ENCODE measurements around the gene CTNNA1. TPM values are rescaled to one million over a fixed set of nuclear protein-coding genes. Genes with fewer than 3 reads are reported as not detected.

CTNNA1 gene
- total and polyA plus RNA-seq, 2 of the 8 experiments (the other 6 are each of a cell fraction or from before 2014, with no cell fraction given), result 115 to 349 TPM

DNA sequence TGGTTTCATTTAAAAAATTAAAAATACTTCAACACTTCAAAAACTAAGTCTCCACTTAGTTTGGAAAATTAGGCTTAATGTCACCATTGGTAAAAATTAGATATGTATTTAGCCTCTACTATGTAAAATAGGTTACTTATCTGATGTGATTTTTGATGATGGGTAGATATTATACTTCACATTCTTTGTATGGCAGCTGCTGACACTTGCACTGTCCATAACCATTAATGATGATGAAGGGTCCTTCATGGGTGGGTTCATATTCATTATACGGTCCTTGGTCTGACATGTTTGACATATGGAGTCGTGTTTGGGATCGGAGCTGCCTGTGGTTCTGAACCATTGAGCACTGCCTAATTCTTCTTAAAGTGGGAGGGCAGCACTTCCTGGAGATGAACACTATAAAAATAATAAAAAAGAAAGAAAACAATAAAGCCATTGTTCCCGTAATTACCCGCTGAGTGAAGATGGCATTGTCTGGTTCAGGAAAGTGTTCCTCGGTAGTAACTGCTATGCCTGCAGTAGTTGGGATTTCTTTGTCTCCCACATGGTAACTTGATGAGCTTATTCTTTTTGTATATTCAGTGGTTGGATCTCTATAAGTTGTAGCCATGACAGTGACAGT is 119.7 kb downstream of the CTNNA1 start:
- H3K9ac ChIP-seq (replicated peaks in 1 of 4; ENCODE audit: extremely low read depth in 1 of 4, low read depth in 3 of 4, low read length in 3 of 4), result no peak overlapping the region; a peak in 1 of 7 replicates
- no peaks in the 10 kb centered on the region for H3K23me2 ChIP-seq (ENCODE audit: low read depth, low read length)
- no peak overlapping the region for H3K4me3 ChIP-seq (ENCODE audit: extremely low read depth in 1 of 4, insufficient read depth in 2 of 4, low read depth in 3 of 4, low read length in 4 of 4)
- no peaks in the 10 kb centered on the region for H3K27me3 ChIP-seq (replicated peaks in 1 of 4; ENCODE audit: control insufficient read depth in 3 of 4, extremely low read depth in 1 of 4, insufficient read depth in 3 of 4, low read length in 3 of 4)
- DNase-seq (ENCODE audit: low read depth in 1 of 2, low spot score in 2 of 2), result no peak
- ChIA-PET CTCF (ENCODE audit: partially characterized antibody) (interaction anchor here (0.6 to 3.2 kb wide), 7 partner anchors 8 to 389 kb away, joined by 3 to 11 read pairs (median 3); no protein-coding TSS in a partner anchor), POLR2A (ENCODE audit: partially characterized antibody) (interaction anchor here (1.5 kb wide), 1 partner anchor 9 kb away, joined by 5 read pairs; no protein-coding TSS in a partner anchor)
- no peaks in the 10 kb centered on the region for H4K20me1 ChIP-seq (replicated peaks in 1 of 2; ENCODE audit: control insufficient read depth in 1 of 2, insufficient read depth in 2 of 2, low read length in 2 of 2)
- H3K4ac ChIP-seq (replicated peaks; ENCODE audit: insufficient read length, low read depth, low read length), result no peak overlapping the region
- H2AFZ ChIP-seq (ENCODE audit: low read length), result no peak overlapping the region
- H4K5ac ChIP-seq (ENCODE audit: insufficient read length, low read depth, low read length), result no peak overlapping the region
- H3K4me2 ChIP-seq (ENCODE audit: insufficient read depth in 1 of 2, low read depth in 2 of 2, low read length in 2 of 2), result no peak overlapping the region
- no peak overlapping the region for H3K14ac ChIP-seq (ENCODE audit: insufficient read length)
- H2AK5ac ChIP-seq (ENCODE audit: low read depth, low read length), result no peak overlapping the region
- H2BK5ac ChIP-seq (ENCODE audit: low read depth, low read length), result no peak overlapping the region
- H3K4me1 ChIP-seq (replicated peaks in 1 of 4; ENCODE audit: control insufficient read depth in 3 of 4, insufficient read depth in 4 of 4, low read length in 3 of 4), result peaks cover 3 to 28% (median 20%) of the 10 kb centered on the region in 4 experiments; a peak in 5 of 7 replicates
- H3K56ac ChIP-seq (replicated peaks; ENCODE audit: insufficient read length, low read depth, low read length), result no peak overlapping the region
- H3K9me3 ChIP-seq (ENCODE audit: insufficient read depth in 2 of 2, low read depth in 1 of 2, low read length in 1 of 2), result no peaks in the 10 kb centered on the region
- H2BK15ac ChIP-seq (ENCODE audit: low read length), result no peak overlapping the region
- H2BK12ac ChIP-seq (ENCODE audit: low read depth, low read length), result no peak overlapping the region
- no peak overlapping the region for H3K18ac ChIP-seq (ENCODE audit: extremely low read depth, low read length)
- H3K27ac ChIP-seq (ENCODE audit: low read depth, low read length), result no peak overlapping the region
- H2BK20ac ChIP-seq (ENCODE audit: low read length), result no peak overlapping the region
- H3K79me2 ChIP-seq (ENCODE audit: control insufficient read depth in 1 of 2, insufficient read depth in 2 of 2, low read length in 2 of 2), result peaks cover 0 to 75% of the 10 kb centered on the region in 2 experiments
- H3K23ac ChIP-seq (ENCODE audit: insufficient read length), result no peak overlapping the region
- no peak overlapping the region for H4K91ac ChIP-seq (replicated peaks; ENCODE audit: insufficient read length, low read length)
- no peaks in the 10 kb centered on the region; the same call in 1 of the 2 replicates for H3K79me1 ChIP-seq (ENCODE audit: low read depth, low read length)
- H2BK120ac ChIP-seq (replicated peaks; ENCODE audit: low read depth, low read length), result no peak overlapping the region
- FAIRE-seq, result no peak
- WGBS, 2 experiments (ENCODE audit: extremely low coverage in 1 of 2, insufficient coverage in 1 of 2, insufficient read length in 1 of 2, insufficient replicate concordance in 2 of 2, low coverage in 1 of 2, low lambda C conversion rate in 2 of 2, missing lambda C conversion rate in 1 of 2), result 89% methylated on average over 6 of the region's 6 CpGs; no CpG with 5 or more reads in 1 of the 2 experiments
- H4K8ac ChIP-seq (ENCODE audit: extremely low read depth, insufficient read depth, low read length), result no peak overlapping the region
- no peaks in the 10 kb centered on the region for H3K36me3 ChIP-seq (ENCODE audit: control insufficient read depth in 2 of 4, insufficient read depth in 4 of 4, low read length in 3 of 4)
- TF ChIP-seq BACH1 (IDR thresholded peaks at IDR 0.05; ENCODE audit: low read length), result no peak
- TF ChIP-seq ZNF274 (IDR thresholded peaks at IDR 0.05; ENCODE audit: borderline replicate concordance, extremely low read depth, low read length), result no peak
- TF ChIP-seq CEBPB (IDR thresholded peaks at IDR 0.05; ENCODE audit: low read depth, low read length), result no peak
- no peak for TF ChIP-seq YY1 (IDR thresholded peaks at IDR 0.05; ENCODE audit: low read depth, low read length)
- no peak for TF ChIP-seq RFX5 (IDR thresholded peaks at IDR 0.05; ENCODE audit: borderline replicate concordance, low read depth, low read length)
- TF ChIP-seq RAD21 (IDR thresholded peaks at IDR 0.05 in 1 of 2, conservative IDR thresholded peaks at IDR 0.05 in 1 of 2; ENCODE audit: low read depth in 2 of 2, low read length in 2 of 2), result no peak
- TF ChIP-seq NRF1 (IDR thresholded peaks at IDR 0.05; ENCODE audit: low read depth, low read length), result no peak
- TF ChIP-seq NANOG (IDR thresholded peaks at IDR 0.05; ENCODE audit: insufficient read depth, low read depth, low read length, poor library complexity, severe bottlenecking), result no peak
- no peak for TF ChIP-seq EP300 (IDR thresholded peaks at IDR 0.05; ENCODE audit: borderline replicate concordance in 1 of 2, low read depth in 2 of 2, low read length in 2 of 2)
- no peak for TF ChIP-seq KDM1A (IDR thresholded peaks at IDR 0.05; ENCODE audit: borderline replicate concordance, low read length)
- TF ChIP-seq SRF (IDR thresholded peaks at IDR 0.05; ENCODE audit: low read depth, low read length), result no peak
